T-cell (primary cell): ENCODE measurements around the gene TMEM151A. TPM values are rescaled to one million over a fixed set of nuclear protein-coding genes. Genes with fewer than 3 reads are reported as not detected.

Experiments
- ATAC-seq, 4 experiments: fragments of 200-7000 bp in 3 of 4; fragments of 150-1000 bp in 1 of 4; cut with Tn5 transposase; replicated peaks in 1 of 4; 1 replicate in 3 of 4; 2 replicates in 1 of 4; pipeline ENCODE4 v1.10.0; 2021; ENCODE audit warnings: moderate library complexity in 3 of 4, mild to moderate bottlenecking in 2 of 4, moderate number of reproducible peaks in 1 of 4
- CTCF ChIA-PET, 2 donors: fragments of 300-600 bp; sonication (Branson Sonifier 250); formaldehyde crosslinking; loops; one replicate each; lab custom pipeline; 2022; ENCODE audit warnings: antibody characterized with exemption in 2 of 2; lab: Charles Lee
- POLR2A ChIA-PET, 2 donors: fragments of 300-600 bp; sonication (Branson Sonifier 250); formaldehyde crosslinking; loops; one replicate each; lab custom pipeline; 2022; ENCODE audit warnings: antibody characterized with exemption in 2 of 2; lab: Charles Lee
- DNase-seq, 35 experiments: peaks; one replicate each; pipeline versions ENCODE4 v3.0.0 to v3.0.0-alpha.2; 2013 to 2023
- H3K27ac ChIP-seq: one replicate; pipeline ENCODE4 v1.5.1; 2013; ENCODE audit warnings: low read length
- H3K27me3 ChIP-seq, 2 experiments: replicated peaks in 1 of 2; 1 replicate in 1 of 2; 2 replicates in 1 of 2; pipeline versions ENCODE4 v1.6.1 to v1.7.0; 2013; ENCODE audit warnings: low read length in 1 of 2, mixed read lengths in 1 of 2; ENCODE audit not compliant: control insufficient read depth in 2 of 2, insufficient read depth in 2 of 2; ENCODE audit errors: extremely low read depth in 1 of 2
- H3K36me3 ChIP-seq, 2 donors: 1 replicate in 1 of 2; 2 replicates in 1 of 2; pipeline versions ENCODE4 v1.6.1 to v1.7.0; 2013; ENCODE audit warnings: low read length in 1 of 2; ENCODE audit not compliant: control insufficient read depth in 2 of 2, insufficient read depth in 1 of 2; ENCODE audit errors: extremely low read depth in 1 of 2
- H3K4me1 ChIP-seq, 2 experiments: 1 replicate in 1 of 2; 2 replicates in 1 of 2; pipeline versions ENCODE4 v1.6.1 to v1.7.0; 2013; ENCODE audit warnings: low read length in 2 of 2, mixed read lengths in 1 of 2; ENCODE audit not compliant: insufficient read depth in 2 of 2, control insufficient read depth in 1 of 2; ENCODE audit errors: extremely low read depth in 1 of 2
- H3K4me3 ChIP-seq, 2 donors: 1 replicate in 1 of 2; 2 replicates in 1 of 2; pipeline versions ENCODE4 v1.5.1 to v1.7.0; 2013; ENCODE audit warnings: mild to moderate bottlenecking in 2 of 2, low read length in 1 of 2, moderate library complexity in 1 of 2; ENCODE audit not compliant: control insufficient read depth in 1 of 2; ENCODE audit errors: extremely low read depth in 1 of 2
- H3K9me3 ChIP-seq: 2 replicates; pipeline ENCODE4 v1.7.0; 2013
- H3K27ac Mint-ChIP-seq, 2 donors: one replicate each; pipeline ENCODE4 v1.8.0; 2020 to 2021; ENCODE audit warnings: mild to moderate bottlenecking in 2 of 2, mixed read lengths in 2 of 2
- H3K27me3 Mint-ChIP-seq, 2 donors: one replicate each; pipeline ENCODE4 v1.8.0; 2021 to 2022; ENCODE audit warnings: mixed read lengths in 2 of 2
- H3K36me3 Mint-ChIP-seq: one replicate; pipeline ENCODE4 v1.8.0; 2021; ENCODE audit warnings: mixed read lengths
- H3K4me1 Mint-ChIP-seq, 3 donors: one replicate each; pipeline ENCODE4 v1.8.0; 2020 to 2022; ENCODE audit warnings: mixed read lengths in 3 of 3, mild to moderate bottlenecking in 1 of 3
- H3K4me3 Mint-ChIP-seq, 3 donors: one replicate each; pipeline ENCODE4 v1.8.0; 2020 to 2022; ENCODE audit warnings: mild to moderate bottlenecking in 3 of 3, mixed read lengths in 3 of 3, moderate library complexity in 3 of 3
- H3K9me3 Mint-ChIP-seq, 3 donors: one replicate each; pipeline ENCODE4 v1.8.0; 2020 to 2022; ENCODE audit warnings: mixed read lengths in 3 of 3
- WGBS: methylation state at CpG from one replicate; pipeline ENCODE4 v1.1.5; 2013; ENCODE audit warnings: missing lambda C conversion rate; ENCODE audit not compliant: insufficient coverage; 5-methylcytosine and 5-hydroxymethylcytosine counted together
- total RNA-seq, 35 experiments: library from RNA in 6 of 35; stranded (reverse) in 6 of 35; fragments of 120-200 nt in 1 of 35; gene quantifications; one replicate each; pipeline versions ENCODE4 v1.2.1 to v1.2.4 and lab custom pipeline; 2013 to 2026

TMEM151A gene
- total RNA-seq, 5 donors from 2014 or later (not counting 1 experiment from before 2014, with no cell fraction given): 0.19 to 0.33 (median 0.23) TPM; not detected in 1

DNA sequence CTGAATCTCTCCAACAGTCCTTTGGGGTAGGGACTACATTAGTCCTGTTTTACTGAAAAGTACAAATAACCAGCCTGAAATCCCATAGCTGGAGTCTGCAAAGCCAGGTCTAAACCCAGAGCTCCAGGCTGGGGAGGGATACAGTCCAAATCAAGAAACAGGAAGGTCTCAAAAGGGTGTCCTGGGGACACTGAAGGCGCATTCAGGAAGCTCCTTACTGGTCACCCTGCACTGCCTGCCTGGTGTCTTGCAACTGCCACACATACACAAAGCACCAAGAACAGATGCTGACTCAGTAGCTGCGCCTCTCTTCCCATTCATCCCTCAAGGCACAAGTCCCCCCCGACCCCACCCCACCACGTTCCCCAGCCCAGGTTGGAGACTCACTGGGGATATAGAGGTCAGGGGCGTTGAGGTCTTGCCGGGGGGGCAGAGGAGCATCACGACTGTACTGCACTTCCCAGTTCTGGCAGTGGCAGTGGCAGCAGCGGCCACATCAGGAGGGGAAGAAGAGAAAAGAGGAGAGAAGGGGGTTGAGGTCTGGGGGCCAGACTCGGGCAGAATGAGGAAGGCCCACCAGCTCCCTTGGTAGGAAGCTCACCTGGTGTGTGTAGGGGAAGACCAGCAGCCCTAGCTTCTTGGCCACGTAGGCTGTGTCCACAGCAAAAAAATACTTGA is 4.3 kb upstream of the TMEM151A start:
- Histone ChIP-seq H3K27ac (no peak overlapping the region), H3K4me1 (peaks cover 4 to 51% of the 10 kb centered on the region in 2 experiments), H3K27me3 (peaks cover 0 to 12% of the 10 kb centered on the region in 2 experiments), H3K9me3 (no peaks in the 10 kb centered on the region), H3K4me3 (no peak overlapping the region), H3K36me3 (peaks cover 4 to 9% of the 10 kb centered on the region in 2 donors)
- ChIA-PET POLR2A (interaction anchor here in 1 of 2 donors (0.6 kb wide), 1 partner anchor 359 kb away, joined by 4 read pairs; no protein-coding TSS in a partner anchor), CTCF (interaction anchor here in 1 of 2 donors (2.5 kb wide), 1 partner anchor 25 kb away, joined by 34 read pairs; no protein-coding TSS in a partner anchor)
- Mint-ChIP-seq H3K4me3 (peak overlapping the region; percentile 70 to 93 (median 84)), H3K4me1 (peaks cover 37 to 50% (median 42%) of the 10 kb centered on the region in 3 donors), H3K27me3 (peaks cover under 1 to 5% of the 10 kb centered on the region in 2 donors), H3K27ac (peak overlapping the region in 1 of 2 donors; percentile 61), H3K36me3 (no peaks in the 10 kb centered on the region), H3K9me3 (no peaks in the 10 kb centered on the region)
- WGBS: 73% methylated on average over 7 of the region's 10 CpGs
- DNase-seq (no peak), ATAC-seq (no peak)

DNA sequence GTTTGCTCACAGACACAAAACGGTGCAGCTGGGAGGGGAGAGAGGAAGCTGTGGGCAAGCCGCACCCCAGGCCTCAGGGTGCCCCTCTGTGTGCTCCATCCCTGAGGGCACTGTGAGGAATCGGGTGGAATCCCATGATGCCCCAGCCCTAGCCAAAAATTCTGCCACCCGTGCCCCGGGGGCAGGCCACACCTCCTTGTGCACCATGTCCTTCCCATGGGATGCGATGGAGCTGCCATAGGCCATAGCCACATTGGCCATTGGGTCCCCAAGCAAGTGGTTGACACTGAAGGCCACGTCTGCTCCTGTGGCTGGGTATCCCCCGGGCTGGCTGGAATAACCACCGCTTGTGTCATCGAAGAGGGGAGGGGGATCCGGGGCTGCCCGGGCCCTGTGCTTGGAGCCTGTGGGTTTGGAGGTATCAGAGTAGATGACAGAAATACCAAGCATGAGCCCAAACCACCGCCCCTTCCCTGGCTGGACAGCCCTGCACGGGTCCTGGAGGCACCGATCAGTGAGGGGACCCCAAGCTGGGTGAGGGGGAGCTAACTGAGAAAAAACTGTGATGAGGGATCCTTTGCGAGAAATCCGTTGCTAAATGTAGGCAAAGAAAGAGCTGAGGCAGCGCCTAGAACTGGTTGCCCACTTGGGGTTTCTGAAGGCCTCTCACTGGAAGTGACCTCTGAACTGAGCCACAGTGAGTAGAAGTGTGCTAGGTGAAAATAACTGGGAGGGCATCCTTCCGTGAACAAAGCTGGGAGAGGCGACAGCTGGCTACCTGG is 3.6 kb upstream of the TMEM151A start:
- H3K27ac Mint-ChIP-seq: peak overlapping the region; percentile 79 to 84
- WGBS: 51% methylated on average over 19 of the region's 20 CpGs
- peak overlapping the region; percentile 84 to 93 (median 89) for H3K4me3 Mint-ChIP-seq
- no peaks in the 10 kb centered on the region for H3K9me3 Mint-ChIP-seq
- DNase-seq: no peak
- no peak for ATAC-seq
- H3K4me1 Mint-ChIP-seq: peaks cover 35 to 49% (median 39%) of the 10 kb centered on the region in 3 donors
- Histone ChIP-seq H3K9me3 (no peaks in the 10 kb centered on the region), H3K4me3 (peak overlapping the region; percentile 74 to 80), H3K27ac (peak overlapping the region; percentile 72), H3K4me1 (peaks cover 4 to 47% of the 10 kb centered on the region in 2 experiments), H3K36me3 (peaks cover 4 to 9% of the 10 kb centered on the region in 2 donors), H3K27me3 (peaks cover 0 to 19% of the 10 kb centered on the region in 2 experiments)
- peaks cover 7 to 12% of the 10 kb centered on the region in 2 donors for H3K27me3 Mint-ChIP-seq
- CTCF ChIA-PET: interaction anchor here in 1 of 2 donors (1.2 to 2.5 kb wide), 3 partner anchors 15 to 66 kb away, joined by 3 to 34 read pairs (median 9); no protein-coding TSS in a partner anchor
- POLR2A ChIA-PET: interaction anchor here in 1 of 2 donors (0.6 to 1.4 kb wide), 4 partner anchors 20 to 360 kb away, joined by 3 to 8 read pairs (median 4); partner anchors contain the start of gene RAB1B
- H3K36me3 Mint-ChIP-seq: no peaks in the 10 kb centered on the region

DNA sequence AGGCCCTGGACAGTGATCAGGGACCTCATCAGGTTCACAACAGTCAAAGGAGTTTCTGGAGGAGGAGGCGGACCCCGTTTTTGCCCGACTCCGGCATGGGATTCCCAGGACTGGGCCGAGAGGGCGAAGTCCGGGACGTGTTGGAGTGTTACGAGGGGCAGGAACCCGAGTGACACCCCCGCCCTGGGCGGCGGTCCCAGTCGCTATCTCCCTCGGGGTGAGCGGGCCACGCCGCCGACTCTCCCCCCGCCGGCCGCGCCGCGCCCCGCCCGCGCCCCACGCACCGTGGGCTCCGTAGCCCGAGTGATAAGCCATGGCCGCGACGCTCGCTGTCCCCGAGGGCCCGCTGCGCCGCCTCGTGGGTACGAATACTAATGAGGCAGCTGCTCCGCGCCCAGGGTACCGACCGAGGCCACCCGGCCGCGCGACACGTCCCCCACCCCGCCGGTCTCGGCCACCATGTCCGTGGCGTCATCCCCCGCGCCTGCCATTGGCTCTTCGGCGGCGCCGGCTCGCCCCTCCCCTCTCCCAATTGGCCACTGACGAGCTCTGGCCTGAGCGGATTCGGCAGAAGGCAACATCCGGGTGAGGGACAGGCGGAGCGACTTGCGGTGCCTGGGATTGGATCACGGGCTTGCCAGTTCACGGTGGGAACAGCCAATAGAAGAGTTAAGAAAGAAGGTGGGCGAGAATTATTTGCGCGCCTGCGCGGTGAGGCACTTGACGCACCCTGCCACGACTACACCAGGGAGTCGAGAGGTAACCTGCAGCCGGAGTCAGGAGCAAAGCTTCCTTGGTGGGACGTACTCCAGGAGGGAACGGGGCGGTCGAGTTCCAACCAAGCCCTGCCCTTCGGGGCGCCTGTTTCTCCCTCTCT is 2.8 kb upstream of the TMEM151A start, which contains the start of gene YIF1A:
Gene YIF1A, minus strand, starts transcription at position 473 of the 877 bp plus-strand sequence. Its CDS starts 158 bp downstream, at position 315.
- CTCF ChIA-PET: interaction anchor here in 1 of 2 donors (0.6 to 2.5 kb wide), 9 partner anchors 16 to 1301 kb away, joined by 3 to 34 read pairs (median 3); partner anchors contain the start of genes MRPL11 and NPAS4
- under 1% methylated on average over 81 of the region's 87 CpGs for WGBS

DNA sequence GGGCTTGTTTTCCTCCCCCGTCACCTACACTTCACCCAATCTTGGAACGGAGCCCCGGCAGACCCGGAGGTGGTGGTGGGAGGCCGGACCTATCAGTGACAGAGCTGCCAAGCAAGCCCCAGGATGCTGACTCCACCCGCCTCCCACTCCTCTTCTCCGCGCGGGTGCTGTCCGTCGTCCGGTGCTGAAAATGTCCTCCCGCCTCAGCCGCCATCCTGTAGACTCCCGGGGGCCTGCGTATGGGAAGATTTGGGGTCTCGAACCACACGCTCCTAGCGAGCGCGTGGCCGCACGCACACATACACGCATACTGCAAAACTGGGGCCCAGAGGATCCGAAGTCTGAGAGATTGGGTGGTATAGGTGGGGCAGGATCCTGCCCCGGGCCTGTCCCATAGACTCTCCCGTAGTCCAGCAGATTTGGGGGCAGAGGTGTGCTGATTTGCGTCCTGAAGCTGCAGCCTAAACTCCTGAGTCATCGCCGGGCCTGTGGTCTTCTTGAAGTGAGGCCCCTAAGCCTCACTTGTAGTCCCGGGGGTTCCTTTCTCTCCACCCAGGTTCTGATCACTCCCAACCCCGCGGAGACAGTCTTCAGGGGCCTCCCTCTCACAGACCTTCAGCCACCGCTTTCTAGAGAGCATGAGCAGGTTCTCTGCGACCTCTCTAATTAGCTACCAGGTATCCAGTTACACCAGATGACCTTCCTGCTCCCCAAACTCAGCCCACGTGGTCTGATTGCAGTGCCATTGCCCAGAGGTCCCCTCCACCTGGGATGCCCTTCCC is 2.0 kb upstream of the TMEM151A start:
- Mint-ChIP-seq H3K27me3 (peaks cover 12 to 19% of the 10 kb centered on the region in 2 donors), H3K4me3 (peak overlapping the region; percentile 84 to 93 (median 89)), H3K9me3 (no peaks in the 10 kb centered on the region), H3K36me3 (no peaks in the 10 kb centered on the region), H3K4me1 (peaks cover 33 to 46% (median 37%) of the 10 kb centered on the region in 3 donors), H3K27ac (peak overlapping the region; percentile 79 to 95)
- ChIA-PET POLR2A (interaction anchor here (0.6 to 1.4 kb wide), 4 partner anchors 22 to 76 kb away, joined by 3 to 8 read pairs (median 4); partner anchors contain the start of genes CD248 (in 1 of the 2) and RAB1B (in 1 of the 2)), CTCF (interaction anchor here in 1 of 2 donors (0.6 to 2.5 kb wide), 9 partner anchors 17 to 1300 kb away, joined by 3 to 34 read pairs (median 3); partner anchors contain the start of genes MRPL11 and NPAS4)
- DNase-seq: peak in 27 of 35 experiments; percentile 59 to 82 (median 72)
- peak; percentile 58 to 65 (median 62) for ATAC-seq
- WGBS: 15% methylated on average over 25 of the region's 36 CpGs
- peaks cover 0 to 30% of the 10 kb centered on the region in 2 experiments for H3K27me3 ChIP-seq
- peaks cover 4 to 43% of the 10 kb centered on the region in 2 experiments for H3K4me1 ChIP-seq
- H3K4me3 ChIP-seq: peak overlapping the region; percentile 74 to 77
- peak overlapping the region; percentile 71 for H3K27ac ChIP-seq
- no peaks in the 10 kb centered on the region for H3K9me3 ChIP-seq
- peaks cover 0 to 2% of the 10 kb centered on the region in 2 donors for H3K36me3 ChIP-seq

More for the DNA sequence above, 2.8 kb upstream of the TMEM151A start, which contains the start of gene YIF1A:
- Mint-ChIP-seq H3K27ac (peak within 1 kb of the TSS; percentile 84 to 95), H3K4me3 (peak within 1 kb of the TSS; percentile 84 to 93 (median 89)), H3K4me1 (peaks cover 33 to 46% (median 37%) of the 10 kb centered on the region in 3 donors), H3K27me3 (peaks cover 12 to 19% of the 10 kb centered on the region in 2 donors), H3K36me3 (no peaks in the 10 kb centered on the region), H3K9me3 (no peaks in the 10 kb centered on the region)
- DNase-seq (peak; percentile 90 to 99 (median 98)), ATAC-seq (peak; percentile 91 to 96 (median 94))
- Histone ChIP-seq H3K9me3 (no peaks in the 10 kb centered on the region), H3K27ac (peak within 1 kb of the TSS; percentile 72), H3K4me3 (peak within 1 kb of the TSS; percentile 74 to 80), H3K36me3 (peaks cover 4 to 9% of the 10 kb centered on the region in 2 donors), H3K4me1 (peaks cover 4 to 43% of the 10 kb centered on the region in 2 experiments), H3K27me3 (peaks cover 0 to 28% of the 10 kb centered on the region in 2 experiments)
- POLR2A ChIA-PET: interaction anchor here (0.6 to 1.4 kb wide), 7 partner anchors 21 to 966 kb away, joined by 3 to 8 read pairs (median 4); partner anchors contain the start of genes CD248 (in 1 of the 2), RAB1B (in 1 of the 2) and RBM4B (in 1 of the 2)

DNA sequence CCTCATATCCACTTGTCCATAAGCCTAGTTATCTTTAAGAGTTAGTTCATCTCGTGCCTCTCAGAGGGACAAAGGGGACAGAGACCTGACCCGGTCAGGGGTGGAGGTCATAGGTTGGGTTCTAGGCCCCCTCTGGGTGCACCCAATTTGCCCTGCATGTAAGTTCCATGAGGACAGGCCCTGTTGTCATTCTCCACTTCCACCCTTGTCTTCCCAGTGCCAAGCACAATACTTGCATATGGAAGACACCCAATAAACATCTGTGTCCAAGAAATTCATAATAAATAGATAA is 1.4 kb upstream of the TMEM151A start:
- H3K4me3 ChIP-seq: no peak overlapping the region
- H3K4me3 Mint-ChIP-seq: peak overlapping the region; percentile 84 to 93 (median 89)

More for the DNA sequence above, 1.4 kb upstream of the TMEM151A start:
- no peak overlapping the region for H3K27ac ChIP-seq
- Mint-ChIP-seq H3K9me3 (no peaks in the 10 kb centered on the region), H3K27ac (peak overlapping the region; percentile 79 to 95), H3K4me1 (peaks cover 31 to 46% (median 37%) of the 10 kb centered on the region in 3 donors), H3K36me3 (no peaks in the 10 kb centered on the region), H3K27me3 (peaks cover 12 to 19% of the 10 kb centered on the region in 2 donors)
- no peak for ATAC-seq
- no peak for DNase-seq
- peaks cover 4 to 43% of the 10 kb centered on the region in 2 experiments for H3K4me1 ChIP-seq
- H3K27me3 ChIP-seq: peaks cover 0 to 30% of the 10 kb centered on the region in 2 experiments
- no peaks in the 10 kb centered on the region for H3K9me3 ChIP-seq
- WGBS: 100% methylated on average over 1 of the region's 2 CpGs
- ChIA-PET CTCF (interaction anchor here in 1 of 2 donors (1.6 kb wide), 1 partner anchor 131 kb away, joined by 3 read pairs; the partner anchor contains the start of gene NPAS4), POLR2A (no interaction called here)
- H3K36me3 ChIP-seq: no peaks in the 10 kb centered on the region
